GM10847 (cell line): Measurements from ENCODE around the gene BORCS5.

Experiments used
- POLR2A ChIP-seq: IDR thresholded peaks from 2 replicates; pipeline ENCODE4 v1.6.1; 2011; ENCODE audit not compliant: insufficient read length; ENCODE audit errors: extremely low read depth

BORCS5 gene

DNA sequence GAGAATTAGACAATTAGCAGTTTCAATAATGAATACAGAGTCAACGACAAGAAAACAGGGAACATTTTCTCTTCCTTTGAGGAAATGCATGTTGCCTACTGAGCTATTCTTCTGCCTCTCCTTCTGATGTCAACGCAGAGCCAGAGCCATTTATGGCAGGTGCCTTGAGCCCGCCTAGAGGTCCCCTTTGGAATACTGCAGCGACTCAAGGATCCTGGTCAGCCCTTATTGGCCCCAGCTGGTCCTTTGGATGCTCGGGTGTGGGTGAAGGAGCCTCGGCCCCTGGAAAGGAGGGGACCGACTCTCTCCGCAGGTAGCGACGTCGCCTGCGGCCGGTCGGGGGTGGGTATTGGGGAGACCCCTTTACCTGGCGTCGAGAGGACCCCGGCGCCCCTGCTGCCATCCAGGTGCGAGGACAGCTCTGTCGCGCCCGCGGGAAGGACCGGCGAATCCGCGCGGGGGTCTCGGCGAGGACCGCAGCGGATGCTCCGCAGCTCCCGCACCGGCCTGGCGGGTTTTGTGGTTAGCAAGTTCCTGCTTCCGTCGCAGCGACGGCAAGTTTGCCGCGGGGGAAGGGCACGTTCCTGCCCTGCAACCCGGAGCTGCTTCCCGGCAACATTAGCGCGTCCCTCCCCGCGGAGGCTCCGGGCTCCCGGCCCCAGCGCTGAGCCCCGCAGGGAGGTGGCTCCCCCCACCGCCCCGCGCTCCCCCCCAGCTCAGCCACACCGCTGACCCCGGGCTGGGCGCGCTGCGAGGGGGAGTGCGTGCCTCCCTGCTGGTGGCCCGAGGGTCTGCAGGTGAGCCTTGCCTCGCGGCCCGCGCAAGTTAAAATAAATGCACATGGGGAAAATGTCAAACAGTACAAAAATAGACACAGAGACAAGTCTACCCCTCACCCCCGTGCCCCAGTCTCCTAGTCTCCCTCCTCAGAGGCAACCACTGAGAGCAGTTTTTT is 6.9 kb upstream of the BORCS5 start, which contains the start of gene MANSC1:
TSS of gene MANSC1 (minus strand) at position 532 of the 955 bp plus-strand sequence. CDS start 6,928 bp downstream, outside the sequence.
- TF ChIP-seq POLR2A = no peak

DNA sequence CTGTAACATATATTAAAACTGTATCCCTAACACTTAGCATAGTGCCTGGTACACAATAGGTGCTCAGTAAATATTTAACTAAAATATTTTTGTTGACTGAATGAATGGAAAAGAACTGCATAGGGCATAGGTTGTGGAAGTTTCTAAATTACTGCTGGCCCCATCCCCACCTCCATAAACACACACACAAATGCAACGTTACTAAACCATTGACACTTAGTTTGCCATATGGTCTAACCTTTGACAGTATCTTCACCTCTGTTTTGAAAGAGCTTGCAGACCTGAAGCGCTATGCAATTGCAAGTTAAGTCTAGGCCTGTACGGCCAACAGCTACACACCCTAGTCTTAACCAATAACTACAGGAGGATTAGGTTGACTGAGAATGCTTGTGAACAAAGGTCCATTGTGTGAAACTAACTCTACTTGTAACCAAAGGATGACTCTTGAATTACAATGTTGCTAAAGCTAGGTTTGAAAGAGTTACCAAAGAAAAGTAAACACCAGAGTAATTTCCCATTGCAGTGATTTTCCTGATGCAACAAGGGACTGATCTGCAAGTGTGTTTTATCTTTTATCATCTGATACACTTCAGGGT is 5.9 kb upstream of the BORCS5 start:
- TF ChIP-seq POLR2A = no peak

DNA sequence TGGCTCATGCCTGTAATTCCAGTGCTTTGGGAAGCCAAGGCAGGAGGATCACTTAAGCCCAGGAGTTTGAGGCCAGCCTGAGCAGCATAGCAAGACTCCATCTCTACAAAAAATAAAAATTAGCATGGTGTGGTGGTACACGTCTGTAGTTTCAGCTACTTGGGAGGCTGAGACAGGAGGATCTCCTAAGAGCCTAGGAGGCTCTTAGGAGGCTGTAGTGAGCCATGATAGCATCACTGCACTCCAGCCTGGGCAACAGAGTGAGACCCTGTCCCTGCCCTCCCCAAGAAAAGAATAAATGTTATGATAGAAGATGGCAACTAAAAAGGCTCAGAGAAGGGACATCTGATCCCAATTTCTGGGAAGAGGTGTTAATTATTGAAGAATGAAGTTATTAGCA is 3.6 kb upstream of the BORCS5 start:
- TF ChIP-seq POLR2A = no peak

DNA sequence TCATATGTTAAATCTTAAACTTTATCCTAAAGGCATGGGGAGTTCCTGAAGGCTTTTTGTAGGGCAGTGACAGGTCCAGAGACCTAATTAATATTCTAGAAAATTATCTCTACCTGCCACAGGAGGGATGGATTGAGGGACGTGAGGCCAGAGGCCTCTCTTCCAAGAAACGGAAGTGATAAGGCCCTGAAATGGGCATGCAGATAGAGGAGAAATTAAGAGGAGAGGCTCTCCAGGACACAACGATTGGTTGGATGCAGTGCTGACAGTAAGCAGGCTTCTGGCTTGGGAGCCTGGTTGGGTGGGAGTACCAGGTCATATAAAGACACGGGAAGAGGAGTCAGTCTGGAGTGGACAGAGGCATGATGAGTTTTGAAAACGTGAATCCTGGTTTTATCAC is 3.1 kb upstream of the BORCS5 start:
- TF ChIP-seq POLR2A = no peak

DNA sequence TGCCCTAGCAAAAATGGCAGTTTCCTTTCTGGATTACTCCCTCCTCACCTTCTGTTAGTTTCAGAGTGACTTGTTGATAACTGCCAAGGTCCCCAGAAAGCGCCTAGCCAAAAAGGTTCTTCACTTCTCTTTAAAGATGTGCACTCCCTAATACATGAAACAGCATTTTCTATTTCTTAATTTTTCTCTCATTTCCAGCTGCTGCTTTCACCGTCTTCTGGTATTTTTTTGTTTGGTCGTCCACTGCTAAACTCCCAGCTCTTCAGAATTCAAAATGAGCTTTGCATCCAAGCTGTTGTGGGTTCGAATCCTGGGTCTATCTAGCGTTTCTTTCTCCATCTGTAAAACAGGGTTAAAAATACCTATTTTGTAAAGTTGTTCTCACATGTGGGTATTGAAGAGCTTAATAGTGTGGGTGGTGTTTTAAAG is 397 bp upstream of the BORCS5 start:
- no peak for TF ChIP-seq POLR2A

DNA sequence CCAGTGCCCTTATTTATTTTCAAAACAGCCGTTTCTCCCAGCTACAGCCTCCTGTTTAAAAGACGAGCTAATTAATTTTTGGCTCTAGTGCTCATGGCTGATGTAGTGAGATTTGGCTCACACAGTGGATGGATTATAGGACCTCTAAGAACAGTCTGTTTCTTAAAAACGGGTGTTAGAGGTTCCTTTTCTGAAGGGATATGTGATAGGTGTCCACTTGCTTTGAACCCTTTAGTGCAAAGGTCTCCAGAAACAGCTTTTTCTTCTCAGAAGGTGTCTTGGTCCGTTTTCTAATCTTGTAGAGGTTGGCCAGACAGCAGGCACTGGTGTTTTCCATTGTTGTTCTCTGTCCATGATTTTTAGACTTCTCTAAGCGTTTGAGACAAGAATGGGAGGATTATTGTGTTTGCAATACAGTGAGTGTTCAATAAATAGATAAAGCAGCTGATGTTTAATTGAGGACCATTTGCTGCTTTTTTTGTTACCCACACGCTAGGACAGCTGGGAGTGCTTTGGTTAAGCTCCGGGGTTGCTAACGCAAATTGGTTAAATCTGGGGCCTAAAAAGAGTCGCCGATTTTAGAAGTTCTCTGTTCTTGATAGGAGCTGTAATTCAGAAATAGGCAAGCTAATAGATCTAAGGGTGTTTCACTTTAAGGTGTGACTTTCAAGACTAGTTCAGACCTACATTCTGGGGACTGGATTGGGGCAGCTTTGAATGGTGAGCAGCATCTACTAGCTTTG is 1.0 kb downstream of the BORCS5 start:
- TF ChIP-seq POLR2A = no peak

DNA sequence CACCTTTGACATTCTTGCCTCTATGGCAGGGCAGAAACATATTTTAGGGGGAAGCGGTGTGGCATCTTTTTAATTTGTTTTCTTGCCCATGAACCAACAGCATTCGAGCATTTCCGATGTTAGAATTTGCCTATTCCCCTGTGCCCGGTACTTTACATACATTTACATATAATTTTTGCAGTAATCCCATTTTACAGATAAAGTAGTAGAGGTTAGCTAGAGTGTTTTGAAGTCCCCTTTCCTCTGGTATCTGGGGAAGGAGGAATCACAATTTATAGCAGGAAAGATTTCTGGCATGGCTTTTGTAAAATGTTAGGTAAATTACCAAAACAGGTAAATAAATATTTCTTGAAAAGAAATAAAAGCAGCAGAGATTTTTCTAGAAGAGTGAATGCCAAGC is 1.6 kb downstream of the BORCS5 start:
- no peak for TF ChIP-seq POLR2A

DNA sequence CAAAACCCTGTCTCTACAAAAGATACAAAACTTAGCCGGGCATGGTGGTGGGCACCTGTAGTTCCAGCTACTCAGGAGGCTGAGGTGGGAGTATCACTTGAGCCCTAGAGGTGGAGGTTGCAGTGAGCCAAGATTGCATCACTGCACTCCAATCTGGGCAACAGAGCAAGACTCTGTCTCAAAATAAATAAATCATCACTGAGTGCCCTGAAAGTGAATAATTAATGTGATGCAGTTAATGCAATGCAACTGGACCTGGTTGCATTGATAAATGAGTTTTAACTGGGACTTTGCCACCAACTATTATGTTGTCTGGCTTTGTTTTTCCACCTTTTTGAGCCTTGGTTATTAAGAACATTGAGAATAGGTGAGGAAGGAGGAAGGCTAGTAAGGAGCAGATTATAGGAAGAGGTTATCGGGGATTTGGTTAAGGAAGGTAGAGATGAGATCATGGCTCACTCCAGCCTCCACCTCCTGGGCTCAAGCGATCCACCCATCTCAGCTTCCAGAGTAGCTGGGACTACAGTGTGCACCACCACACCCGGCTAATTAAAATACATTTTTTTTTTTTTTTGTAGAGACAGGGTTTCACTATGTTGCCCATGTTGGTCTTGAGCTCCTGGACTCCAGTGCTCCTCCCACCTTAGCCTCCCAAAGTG is 8.0 kb downstream of the BORCS5 start:
- no peak for TF ChIP-seq POLR2A

DNA sequence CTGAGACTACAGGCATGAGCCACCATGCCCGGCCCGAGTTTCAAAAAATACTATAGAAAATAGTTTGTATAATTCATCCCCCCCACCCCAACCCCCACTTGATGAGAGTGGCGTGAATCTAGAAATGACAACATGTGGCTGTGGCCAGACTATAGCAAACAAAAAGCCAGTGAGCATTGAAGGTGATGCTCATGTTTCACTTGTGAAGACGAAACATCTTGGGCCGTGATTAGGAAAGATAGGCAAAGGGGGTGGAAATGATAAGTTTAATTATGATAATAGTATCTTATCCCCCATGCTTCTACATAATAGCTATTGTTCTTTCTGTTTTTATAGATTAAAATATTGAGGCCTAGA is 8.5 kb downstream of the BORCS5 start:
- no peak for TF ChIP-seq POLR2A

DNA sequence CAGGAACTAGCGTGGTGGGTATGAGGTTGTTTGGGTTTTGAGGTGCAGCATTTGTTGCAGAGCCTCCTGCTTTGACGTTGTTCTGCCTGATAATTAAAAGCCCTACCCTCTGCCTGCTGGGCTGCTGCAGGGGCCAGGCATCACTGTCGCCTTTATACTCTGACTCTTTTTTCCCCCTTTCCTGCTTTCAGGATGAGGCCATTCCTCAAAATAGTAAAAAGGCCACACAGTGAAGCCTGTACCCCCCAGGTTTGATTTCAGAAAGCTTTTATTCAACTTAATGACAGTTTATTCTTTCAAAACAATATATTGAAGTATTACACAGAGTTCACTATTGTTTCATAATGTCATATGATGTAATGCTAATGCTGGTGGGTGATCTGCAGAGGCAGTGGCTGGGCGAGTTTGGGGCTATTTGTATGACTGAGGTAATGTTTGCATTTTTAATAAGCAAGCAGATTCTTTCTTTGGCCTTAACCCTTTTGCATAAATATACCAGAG is 9.1 kb downstream of the BORCS5 start:
- TF ChIP-seq POLR2A = no peak

DNA sequence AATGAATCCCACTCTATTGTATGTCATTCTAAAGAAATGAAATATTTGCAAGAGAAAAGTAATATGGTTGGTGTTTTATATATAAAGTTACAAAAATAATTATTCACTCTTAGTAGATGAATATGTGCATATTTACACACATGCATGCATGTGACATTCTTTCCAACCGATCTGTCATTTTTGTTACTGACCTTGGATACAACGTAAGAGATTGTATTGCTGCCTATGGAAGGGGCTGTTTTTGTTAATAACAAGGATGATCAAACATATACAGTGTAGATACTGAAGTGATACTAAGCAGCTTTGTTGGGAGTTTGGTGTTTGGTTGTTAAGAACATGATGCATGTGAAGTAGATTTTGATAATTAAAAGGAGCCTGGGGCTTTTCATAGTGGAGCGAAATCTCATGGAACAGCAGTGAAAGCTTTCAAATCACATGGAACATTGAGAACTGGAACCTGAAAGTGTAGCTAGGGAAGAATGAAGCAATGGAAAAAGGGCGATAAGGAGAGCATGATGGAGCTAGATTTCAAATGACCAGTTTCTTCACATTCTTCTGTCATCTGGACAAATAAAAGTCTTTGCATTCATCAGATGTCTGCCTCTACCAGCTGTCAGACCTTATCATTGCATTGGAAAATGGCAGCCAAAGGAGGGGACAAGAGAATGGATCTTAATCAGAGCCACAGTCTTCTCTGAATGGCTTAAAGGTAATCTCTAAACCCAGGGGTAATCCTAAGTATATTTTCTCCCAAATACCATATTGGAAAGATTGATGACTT is 10.0 kb downstream of the BORCS5 start:
- TF ChIP-seq POLR2A = no peak

DNA sequence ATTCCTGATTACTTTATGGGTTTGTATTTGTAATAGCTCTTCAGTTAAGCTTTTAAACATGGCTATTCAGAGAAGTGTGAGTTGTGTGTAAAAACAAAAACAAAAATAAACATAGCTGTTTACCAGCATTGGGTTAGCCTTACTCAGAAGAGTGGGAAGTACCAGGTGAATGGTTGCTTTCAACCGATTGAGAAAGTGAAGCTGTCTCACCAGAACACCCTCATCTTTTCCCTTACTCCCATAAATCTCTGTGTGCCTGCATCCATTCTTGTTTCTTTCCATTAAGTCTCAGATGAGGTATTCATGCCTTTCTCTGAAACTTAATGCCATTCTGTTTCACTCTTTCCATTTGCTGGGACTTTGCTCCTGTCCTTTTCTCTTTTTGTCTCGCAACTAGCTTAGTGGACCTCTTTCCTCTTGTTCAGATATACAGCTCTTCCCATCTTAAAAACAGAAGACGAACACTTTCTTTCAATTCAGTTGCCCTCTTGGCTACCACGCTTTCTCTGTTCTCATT is 10.7 kb downstream of the BORCS5 start:
- TF ChIP-seq POLR2A = no peak

DNA sequence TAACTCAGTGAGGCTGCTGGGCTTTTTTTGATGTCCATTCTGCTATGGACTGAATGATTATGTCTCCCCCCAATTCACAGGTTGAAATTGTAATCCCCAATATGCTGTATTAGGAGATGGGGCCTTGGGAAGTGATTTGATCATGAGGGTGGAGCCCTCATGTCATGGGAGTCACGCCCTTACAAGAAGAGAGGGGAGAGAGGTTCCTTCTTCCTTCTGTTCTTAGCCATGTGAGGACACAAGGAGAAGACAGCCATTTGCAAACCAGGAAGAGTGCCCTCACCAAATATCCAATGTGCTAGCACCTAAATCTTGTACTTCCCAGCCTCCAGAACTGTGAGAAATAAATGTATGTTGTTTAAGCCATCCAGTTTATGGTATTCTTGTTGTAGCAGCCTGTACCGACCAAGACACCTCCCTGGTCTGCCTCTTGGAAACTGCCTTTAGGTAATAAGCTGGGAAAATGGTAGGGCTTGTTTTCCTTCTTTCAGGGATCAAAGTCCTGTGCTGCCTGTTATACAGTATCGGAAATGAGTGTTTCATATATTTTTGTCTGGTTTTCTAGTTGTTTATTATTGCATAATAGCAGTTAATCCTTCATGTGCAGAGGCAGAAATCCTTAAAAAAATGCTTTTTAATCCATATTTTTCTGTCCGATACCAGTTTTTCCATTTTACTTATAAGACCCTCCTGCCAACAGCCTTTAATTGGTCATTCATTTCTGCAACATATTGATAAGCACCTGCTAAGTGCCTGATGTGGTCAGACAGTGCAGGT is 16.3 kb downstream of the BORCS5 start:
- no peak for TF ChIP-seq POLR2A
